ENCODE data around the gene TENT4A.
A peak's percentile ranks its signal among the peaks of the same experiment; 100 is the strongest.

TENT4A gene

DNA sequence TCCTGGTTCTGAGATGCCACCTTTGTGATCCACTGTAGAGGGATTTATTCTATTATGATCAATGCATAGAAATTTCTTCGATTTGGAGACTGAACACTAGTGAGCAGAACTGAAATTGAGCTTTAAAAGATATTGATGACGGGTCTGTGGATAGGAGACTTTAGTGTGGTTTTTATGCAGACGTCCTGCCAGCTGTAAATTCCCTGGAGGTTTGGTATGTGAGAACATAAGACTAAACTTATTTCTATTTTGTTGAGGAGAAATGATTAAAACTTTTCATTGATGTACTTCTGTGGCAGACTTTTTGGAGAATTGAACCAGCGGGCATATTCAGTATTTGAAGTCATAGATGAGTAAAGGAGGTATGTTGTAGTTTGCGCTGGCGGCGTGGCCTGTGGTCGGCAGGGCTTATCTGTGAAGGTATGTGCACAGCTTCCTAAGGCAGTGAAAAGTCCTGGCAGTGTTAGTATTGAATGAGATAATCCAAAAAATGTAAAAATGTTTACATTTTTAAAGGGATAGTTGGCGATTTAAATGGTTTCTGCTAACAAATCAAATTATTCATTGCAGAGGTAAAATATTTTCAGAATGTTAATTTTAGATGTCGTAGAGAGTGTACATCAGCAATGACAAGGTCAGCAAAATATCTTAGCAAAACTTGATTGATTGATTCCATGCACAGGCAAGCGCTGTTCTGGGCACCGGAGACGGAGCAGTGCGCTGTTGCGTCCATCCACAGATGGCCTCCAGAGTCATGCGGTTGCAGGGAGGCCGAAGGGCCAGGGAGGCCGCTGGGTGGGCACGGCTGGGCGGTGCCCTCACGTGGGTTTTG is 20.4 kb downstream of the TENT4A start:
- peak; percentile 67 for DNase-seq (ENCODE audit: low spot score)

DNA sequence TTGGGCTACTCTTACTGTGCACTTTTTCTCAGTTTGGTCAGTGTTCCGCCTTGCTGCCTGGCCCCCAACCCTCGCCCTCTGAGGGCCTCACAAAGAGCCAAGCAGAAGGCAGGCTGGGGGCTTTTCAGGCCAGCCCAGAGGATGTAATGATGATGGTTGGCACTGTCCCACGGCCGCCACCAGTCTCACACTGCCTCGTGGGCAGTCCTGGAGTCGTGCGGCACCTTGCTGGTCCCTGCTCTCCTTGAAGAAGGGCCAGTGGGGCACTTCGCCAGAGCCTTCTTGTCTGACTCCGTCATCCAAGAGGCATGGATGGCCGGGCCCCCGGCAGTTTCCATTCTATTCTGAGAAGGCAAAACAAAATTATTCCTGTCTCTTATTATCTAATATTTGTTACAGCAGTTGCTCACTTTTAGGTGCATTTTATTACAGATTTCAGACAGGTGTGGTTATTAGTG is 21.0 kb downstream of the TENT4A start:
- DNase-seq (ENCODE audit: low spot score) = no peak

DNA sequence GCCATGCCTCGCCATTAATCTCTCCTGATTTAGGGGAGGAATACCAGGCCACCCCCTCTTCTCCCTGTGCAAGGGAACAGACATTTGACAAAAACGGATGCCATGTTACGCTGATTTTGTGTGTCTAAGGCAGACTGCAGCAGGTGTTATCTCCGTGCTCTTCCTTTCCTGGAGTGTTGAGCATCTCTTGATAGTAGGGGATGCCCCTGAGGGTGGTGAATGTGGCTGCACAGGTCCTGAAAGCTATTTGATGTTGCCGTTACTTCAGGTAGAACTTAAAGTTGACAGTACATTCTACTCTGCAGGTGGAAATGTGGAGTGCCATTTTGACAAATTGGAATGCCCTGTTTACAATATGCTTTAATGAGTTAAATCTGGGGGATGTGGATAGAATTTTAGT is 21.5 kb downstream of the TENT4A start:
- no peak for DNase-seq (ENCODE audit: low spot score)

DNA sequence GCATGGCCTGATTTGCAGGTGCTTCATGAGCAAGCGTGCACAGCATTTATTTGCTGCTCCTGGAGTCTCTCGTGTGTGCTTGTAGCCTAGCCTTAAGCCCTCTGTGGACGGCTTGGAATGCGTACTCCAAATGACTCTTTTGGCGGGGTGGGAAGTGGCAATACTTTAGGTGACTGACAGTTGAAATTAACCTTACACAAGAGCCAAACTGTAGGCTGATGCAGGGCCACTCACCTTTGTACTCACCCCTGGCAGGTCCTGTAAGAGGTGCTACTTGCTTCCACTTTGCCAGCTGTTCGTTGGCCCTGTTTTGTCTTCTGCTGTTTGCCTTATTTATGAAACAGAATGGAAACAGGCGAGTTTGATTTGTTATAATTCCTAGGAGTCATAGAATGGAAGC is 22.9 kb downstream of the TENT4A start:
- DNase-seq (ENCODE audit: low spot score) = no peak

DNA sequence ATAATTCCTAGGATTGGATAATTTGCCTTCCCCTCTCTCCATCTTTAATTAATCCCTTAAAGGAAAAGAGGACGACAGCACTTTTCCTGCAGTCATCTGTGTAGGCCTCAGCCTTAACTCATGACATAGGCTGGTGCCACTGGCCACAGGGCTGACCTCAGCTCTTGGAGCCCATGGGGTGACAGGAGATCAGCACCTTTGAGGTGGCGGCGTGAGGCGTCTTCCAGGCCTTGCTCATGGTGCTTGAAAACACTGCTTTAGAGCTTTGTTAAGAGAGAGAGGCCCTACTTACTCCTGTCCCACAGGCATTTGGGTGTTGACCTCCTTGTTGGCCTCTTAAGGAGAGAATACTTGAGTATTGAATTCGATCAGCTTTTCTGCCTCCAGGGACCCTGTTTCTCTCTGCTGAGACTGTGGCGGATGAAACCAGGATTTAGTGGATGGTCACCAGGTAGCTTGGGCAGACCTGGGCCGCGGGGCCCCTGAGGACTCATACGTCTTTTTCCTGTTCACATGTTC is 23.4 kb downstream of the TENT4A start:
- no peak for DNase-seq (ENCODE audit: low spot score)

DNA sequence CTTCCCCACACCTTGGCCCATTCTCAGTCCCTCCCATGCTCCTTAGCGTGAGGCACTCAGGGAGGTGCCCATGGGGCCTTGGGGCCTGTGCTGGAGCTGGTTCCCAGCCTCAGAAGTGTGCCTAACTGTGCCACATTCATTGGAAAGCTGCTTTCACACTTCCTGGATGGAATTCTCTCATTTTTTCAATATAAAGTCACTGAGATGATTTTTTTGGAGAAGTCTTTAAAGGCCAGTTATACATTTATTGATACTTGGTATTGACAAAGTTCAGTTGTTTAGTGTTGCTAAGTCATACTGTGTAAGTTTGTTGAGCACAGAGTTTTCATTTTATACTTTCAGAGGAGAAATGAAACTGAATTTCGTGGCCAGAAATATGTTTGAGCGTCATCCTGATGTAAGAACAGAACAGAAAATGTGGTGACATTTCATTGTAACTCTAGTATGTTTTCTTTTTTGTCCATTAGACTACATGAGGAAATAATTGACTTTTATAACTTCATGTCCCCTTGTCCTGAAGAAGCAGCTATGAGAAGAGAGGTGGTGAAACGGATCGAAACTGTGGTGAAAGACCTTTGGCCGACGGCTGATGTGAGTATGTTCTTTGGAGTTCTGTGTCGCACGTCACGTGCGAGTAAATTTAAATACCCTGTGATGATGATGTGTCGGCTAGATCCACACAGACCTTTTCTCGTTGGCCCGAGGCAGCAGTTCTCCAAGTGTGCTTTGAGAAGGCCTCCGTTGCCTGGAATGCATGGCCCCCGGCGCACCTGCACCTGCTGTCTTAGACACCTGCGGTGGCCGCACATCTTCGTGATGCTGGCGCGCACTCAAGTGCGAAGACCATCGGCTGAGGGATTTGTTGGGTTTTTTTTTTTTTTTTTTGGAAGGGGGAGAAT is 24.1 kb downstream of the TENT4A start:
- DNase-seq (ENCODE audit: low spot score) = no peak

DNA sequence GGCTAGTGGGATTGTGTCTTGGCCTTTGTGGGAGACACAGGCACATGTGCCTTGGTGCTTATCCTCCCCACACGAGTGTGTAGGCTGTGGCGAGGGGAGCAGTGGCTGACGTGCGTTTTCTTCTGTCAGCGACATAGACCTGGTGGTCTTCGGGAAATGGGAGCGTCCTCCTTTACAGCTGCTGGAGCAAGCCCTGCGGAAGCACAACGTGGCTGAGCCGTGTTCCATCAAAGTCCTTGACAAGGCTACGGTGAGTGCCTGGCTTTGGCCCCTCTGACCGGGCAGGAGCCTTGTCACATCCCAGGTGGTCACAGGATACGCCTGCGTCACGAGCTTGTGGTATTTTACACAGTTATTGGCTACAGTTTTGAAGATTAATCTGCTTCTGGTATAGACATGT is 26.4 kb downstream of the TENT4A start:
- no peak for DNase-seq (ENCODE audit: low spot score)

DNA sequence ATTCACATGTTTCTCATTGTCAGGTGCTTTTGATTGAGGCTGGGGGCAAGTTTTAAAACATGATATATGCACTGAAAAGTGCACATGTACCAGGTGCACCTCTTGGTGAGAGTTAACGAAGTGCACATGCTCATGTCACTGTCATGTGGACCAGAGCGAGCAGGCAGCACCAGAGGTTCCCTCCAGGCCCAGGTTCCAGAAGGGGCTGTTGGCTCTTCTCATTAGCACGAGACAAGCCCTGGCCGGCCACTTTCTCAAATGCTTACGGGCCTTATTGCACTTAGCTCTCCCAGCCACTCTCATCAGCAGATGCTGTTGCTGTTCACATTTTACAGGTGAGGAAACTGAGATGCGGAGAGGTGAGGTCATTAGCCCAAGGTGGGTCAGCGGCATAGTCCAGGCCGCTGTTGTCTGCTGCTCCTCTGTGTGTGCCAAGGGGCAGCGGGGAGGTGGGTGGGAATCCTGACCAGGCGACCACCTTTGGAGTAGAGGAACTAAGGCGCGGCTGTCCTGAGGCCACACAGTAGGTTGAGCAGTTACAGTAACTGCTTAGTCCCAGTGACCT is 27.4 kb downstream of the TENT4A start:
- no peak for DNase-seq (ENCODE audit: low spot score)

DNA sequence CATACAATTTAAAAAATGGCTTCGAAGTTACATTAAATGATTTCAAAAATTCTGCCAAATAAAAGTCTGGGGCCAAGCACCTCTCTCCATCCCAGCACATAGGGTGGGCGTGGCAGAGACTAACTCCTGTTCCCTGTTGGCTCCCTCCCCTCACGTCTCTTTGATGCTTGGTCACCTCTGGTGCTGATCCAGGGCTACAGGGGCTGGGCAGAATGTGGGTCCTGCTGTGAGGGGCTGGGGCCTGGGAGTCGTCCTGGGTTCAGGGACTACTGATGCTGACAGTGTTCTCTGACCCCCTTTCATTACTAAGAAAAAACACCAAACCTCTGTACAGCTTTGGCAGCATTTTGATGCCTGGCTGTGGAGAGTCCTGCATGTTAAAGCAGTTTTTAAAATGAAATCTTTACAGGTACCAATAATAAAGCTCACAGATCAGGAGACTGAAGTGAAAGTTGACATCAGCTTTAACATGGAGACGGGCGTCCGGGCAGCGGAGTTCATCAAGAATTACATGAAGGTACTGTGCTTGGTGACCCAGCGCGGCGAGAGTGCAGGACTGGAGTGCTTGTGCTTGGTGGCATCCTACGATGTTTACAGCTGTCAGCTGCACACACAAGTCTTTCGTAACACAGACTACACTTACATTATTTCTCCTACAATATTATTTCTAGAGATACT is 29.0 kb downstream of the TENT4A start:
- DNase-seq (ENCODE audit: low spot score) = no peak

DNA sequence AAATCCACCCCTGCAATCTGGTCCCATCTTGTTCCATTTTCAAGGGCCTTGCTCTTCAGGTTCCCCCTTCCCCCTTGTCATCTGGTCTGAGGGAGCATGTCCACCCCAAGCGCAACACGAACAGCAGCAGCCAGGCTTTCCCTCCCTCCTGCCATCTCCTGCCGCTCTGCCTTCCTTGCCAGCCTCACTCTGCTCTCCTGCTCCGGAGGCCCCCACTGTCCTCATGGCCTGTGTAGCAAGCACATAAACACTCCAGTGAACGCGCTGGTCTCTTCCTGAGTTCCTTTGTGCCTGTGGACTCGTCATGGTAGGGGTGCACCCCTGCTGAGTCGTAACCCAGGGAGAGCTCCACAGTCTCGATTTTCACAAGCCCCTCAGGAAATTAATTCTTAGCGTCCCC is 29.9 kb downstream of the TENT4A start:
- no peak for DNase-seq (ENCODE audit: low spot score)

DNA sequence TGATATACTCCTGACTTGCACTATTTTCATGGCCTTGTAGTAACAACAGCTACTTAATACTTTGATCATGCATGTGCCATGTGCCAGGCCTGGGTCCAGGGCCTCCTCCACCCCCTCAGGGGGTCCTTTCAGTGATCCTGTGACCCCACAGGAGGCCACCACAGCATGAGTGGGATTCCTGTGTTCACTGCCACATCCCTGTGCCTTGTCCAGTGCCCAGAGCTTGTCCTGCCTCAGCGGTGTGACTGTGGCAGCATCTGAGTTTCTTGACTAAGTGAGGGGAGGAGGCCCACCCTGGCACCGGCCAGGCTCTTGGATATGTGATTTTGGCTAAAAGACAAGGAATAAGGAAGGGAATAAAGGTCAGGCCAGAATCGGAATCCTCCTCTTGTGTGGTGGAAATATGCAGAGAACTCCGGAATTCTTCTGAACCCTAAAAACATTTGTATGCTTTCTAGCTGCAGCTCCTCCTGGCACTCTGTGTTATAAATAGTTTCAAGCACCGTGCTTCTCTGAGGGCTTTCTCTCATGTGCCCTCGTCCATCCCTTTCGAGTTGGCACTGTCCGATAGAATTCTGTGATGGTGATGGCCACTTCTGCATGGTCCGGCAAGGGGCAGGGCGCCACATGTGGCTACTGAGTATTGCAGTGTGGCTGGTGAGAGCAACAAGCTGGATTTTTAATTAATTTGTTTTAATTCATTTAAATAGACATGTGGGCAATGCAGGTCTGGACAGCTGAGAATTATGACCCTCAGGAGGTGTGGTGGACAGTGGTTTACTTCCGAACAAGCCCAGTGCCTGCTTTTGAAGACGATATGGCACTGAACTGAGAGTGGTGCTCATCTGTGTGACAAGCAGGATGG is 31.8 kb downstream of the TENT4A start:
- DNase-seq (ENCODE audit: low spot score) = no peak

DNA sequence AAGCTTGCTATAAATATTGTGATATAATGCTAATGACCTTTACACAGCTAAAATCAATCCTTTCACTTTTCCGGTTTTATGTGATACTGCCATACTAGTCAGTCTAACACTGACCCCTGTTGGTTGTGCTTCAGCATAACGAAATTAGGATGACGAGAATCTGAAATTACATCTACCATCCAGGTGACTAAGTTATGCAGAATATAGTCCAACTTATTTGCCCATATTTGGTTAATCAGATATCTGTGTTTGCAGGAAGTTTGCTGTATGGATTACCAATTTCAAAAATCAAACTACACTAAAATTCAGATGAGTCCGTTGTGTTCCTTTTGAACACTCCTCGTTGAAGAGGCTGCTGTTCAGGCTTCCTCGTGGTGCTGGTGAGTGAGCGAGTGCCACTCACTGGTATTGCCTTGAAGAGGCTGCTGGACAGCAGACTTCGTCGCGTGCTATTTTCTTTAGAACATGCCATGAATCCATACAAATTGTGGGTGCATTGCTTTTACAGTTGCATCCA is 32.5 kb downstream of the TENT4A start:
- peak; percentile 66 for DNase-seq (ENCODE audit: low spot score)

DNA sequence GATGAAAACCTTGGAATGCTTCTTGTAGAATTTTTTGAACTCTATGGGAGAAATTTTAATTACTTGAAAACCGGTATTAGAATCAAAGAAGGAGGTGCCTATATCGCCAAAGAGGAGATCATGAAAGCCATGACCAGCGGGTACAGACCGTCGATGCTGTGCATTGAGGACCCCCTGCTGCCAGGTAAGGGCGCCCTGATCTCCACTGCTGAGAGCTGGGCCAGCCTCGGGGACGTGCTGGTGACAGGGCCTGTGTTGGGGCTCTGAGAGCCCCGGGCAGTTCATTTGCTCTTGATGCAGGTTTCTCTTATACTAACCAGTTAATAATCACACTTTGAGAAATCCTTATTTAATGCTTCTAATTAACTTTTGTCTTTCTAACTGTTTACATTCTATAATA is 33.0 kb downstream of the TENT4A start:
- DNase-seq (ENCODE audit: low spot score) = no peak

DNA sequence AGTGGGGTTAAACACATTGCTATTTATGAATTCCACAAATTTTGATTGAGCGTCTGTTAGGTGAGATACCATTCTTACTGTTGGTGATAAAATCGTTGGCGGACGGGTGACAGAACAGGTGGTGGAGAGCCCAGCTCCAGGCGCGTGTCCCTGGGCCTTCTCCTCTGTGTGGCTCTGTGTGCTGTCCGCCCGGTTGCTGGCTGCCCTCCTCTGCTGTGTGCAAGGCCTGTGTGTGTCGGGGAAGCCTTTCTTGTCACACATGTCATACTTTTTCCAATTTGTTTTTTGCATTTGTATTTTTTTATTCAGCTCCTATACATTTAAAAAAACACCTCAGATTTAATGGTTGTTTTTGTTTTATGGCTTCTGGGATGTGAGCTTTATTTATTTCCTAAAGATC is 33.9 kb downstream of the TENT4A start:
- DNase-seq (ENCODE audit: low spot score) = no peak

DNA sequence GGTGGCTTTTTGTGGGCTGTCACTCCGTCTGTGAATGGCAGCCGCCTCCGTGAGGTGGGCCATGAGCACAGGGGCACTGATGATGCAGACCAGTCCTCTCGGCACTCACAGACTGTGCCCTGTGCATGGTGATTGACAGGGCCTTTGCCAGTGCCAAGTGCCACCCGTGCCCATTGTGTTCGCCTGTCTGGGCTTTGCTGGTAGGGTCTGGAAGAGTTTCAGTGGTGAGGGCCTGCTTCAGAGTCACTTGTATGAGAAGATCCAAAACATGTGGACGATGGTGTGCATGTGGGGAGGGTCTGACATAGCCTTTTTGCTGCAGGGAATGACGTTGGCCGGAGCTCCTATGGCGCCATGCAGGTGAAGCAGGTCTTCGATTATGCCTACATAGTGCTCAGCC is 34.9 kb downstream of the TENT4A start:
- DNase-seq (ENCODE audit: low spot score) = no peak

DNA sequence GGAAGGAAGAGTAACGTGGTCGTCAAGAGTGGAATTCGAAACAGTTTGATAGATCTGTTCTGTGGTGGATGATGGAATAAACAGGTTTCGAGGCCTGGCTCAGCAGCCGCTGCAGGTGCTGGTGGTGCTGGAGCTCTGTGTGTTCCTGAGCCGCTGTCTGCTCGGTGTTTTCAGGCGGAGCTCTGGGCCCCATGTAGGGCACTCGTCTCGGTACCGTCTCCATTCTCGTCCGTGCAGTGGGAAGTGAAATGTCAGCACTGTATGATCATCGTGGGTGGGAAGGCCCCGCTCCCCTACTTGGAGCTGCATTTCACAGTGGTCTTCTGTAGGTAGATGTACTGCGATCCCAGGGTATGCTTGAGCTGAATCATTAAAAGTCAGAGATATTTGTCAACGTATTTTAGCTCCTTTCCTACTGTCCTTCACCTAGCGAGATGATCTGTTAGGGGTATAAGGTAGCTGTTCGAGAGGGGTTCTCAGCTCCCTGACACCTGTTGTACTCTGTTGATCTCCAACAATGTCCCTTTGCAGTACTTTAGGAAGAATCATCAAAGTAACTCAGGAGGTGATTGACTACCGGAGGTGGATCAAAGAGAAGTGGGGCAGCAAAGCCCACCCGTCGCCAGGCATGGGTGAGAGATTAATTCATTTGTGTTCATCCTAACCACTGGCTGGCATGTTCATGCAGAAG is 35.9 kb downstream of the TENT4A start:
- DNase-seq (ENCODE audit: low spot score) = no peak

DNA sequence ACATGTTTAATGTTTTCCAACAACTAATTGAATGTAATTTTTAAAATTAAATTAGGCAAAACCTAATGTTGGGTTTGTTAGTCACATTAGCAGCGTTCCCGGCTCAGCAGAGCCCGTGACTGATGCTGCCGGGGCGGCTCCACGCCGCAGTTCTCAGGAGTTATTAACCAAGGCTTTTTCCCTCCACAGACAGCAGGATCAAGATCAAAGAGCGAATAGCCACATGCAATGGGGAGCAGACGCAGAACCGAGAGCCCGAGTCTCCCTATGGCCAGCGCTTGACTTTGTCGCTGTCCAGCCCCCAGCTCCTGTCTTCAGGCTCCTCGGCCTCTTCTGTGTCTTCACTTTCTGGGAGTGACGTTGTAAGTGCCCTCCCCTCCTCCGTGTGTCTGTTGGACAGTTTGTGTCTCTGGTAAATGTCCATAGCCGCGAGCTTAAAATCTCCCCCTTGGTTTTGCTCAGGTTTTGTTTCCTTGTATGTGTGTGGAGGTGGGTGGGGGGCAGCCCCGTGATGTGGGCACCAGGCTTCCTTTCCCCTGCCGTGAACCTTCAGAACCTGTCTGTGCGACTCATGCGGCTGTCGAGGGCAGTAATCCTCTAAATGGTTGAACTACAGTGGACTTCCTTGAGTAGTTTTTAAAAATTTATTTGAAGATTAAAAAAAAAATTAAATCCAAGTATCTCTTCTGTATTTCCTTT is 37.1 kb downstream of the TENT4A start:
- DNase-seq (ENCODE audit: low spot score) = no peak

DNA sequence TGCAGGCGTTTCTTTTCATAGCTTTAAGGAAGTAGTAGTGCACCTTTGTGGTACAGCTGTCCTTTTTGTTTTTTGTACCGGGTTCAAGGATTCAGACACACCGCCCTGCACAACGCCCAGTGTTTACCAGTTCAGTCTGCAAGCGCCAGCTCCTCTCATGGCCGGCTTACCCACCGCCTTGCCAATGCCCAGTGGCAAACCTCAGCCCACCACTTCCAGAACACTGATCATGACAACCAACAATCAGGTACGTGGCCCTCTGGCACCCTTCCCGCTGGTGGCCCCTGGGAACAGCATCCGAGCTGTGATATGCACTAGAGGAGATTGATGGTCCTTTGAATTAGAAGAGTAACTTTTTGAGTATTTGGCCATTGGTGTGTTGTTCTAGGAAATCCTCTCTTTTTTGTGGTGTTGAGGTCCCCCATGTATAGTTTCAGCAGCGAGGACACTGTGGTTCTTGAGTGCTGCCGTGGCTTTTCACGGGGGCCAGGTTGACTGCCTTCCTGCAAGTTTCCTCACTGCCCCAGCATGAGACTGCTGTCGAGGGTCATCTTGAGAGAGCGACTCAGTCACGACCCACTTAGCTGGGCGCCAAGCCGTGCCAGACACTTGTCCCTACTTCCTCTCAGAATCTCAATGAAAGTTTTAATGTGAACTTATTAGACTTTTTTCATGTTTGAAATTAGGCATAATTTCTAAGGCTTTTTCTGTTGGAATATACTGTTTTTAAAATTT is 37.9 kb downstream of the TENT4A start:
- DNase-seq (ENCODE audit: low spot score) = no peak

DNA sequence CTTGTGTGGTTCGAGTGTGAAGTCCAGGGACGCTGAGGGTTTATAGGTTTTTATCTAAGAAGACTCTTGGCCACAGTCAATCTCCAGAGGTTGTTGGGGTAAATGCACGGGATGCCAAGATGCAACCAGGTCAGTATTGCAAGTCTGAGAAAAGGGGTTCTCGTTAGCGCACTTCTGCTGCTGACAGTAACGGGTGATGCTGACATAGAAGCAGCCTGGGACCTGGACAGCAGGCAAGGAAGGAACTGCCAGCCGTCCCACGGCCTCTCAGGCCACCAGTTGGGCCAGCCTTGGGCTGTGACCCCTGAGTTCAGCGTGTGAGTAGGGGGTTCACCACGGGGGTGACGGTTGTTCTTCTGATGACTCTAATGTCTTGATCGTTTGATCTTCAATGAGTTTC is 39.0 kb downstream of the TENT4A start:
- no peak for DNase-seq (ENCODE audit: low spot score)
